Spleen (tissue), 13 donors: Measurements from ENCODE around the gene TNFAIP8. TPM values are rescaled to one million over a fixed set of nuclear protein-coding genes. Genes with fewer than 3 reads are reported as not detected.

Experiments
- DNase-seq: peaks from one replicate; pipeline ENCODE4 v3.0.0-alpha.2; 2020
- H3K27ac ChIP-seq, 8 donors: fragments of 200-600 bp; sonication (generic) in 7 of 8; 1 replicate in 4 of 8; 2 replicates in 4 of 8; pipeline versions ENCODE4 v1.5.0 to v1.8.0; 2016 to 2021; ENCODE audit warnings: inconsistent platforms in 4 of 8, mild to moderate bottlenecking in 4 of 8, moderate library complexity in 1 of 8
- H3K27me3 ChIP-seq, 7 donors: fragments of 200-600 bp; sonication (generic) in 6 of 7; replicated peaks in 1 of 7; 1 replicate in 4 of 7; 2 replicates in 3 of 7; pipeline versions ENCODE4 v1.5.0 to v1.8.0; 2016 to 2021; ENCODE audit warnings: inconsistent platforms in 3 of 7, mild to moderate bottlenecking in 1 of 7
- H3K36me3 ChIP-seq, 6 donors: fragments of 200-600 bp; sonication (generic) in 5 of 6; 1 replicate in 4 of 6; 2 replicates in 2 of 6; pipeline versions ENCODE4 v1.5.0 to v1.8.0; 2016 to 2021; ENCODE audit warnings: inconsistent platforms in 2 of 6
- H3K4me1 ChIP-seq, 6 donors: fragments of 200-600 bp; sonication (generic) in 5 of 6; 1 replicate in 3 of 6; 2 replicates in 3 of 6; pipeline versions ENCODE4 v1.5.0 to v1.8.0; 2016 to 2021; ENCODE audit warnings: inconsistent platforms in 3 of 6
- H3K4me3 ChIP-seq, 8 donors: fragments of 200-600 bp; sonication (generic) in 7 of 8; 1 replicate in 4 of 8; 2 replicates in 4 of 8; pipeline versions ENCODE4 v1.5.0 to v1.8.0; 2016 to 2021; ENCODE audit warnings: inconsistent platforms in 4 of 8, mild to moderate bottlenecking in 4 of 8, moderate library complexity in 2 of 8
- H3K9me3 ChIP-seq, 8 donors: fragments of 200-600 bp; sonication (generic) in 7 of 8; 1 replicate in 4 of 8; 2 replicates in 4 of 8; pipeline versions ENCODE4 v1.5.0 to v1.8.0; 2016 to 2021; ENCODE audit warnings: inconsistent platforms in 4 of 8
- POLR2A ChIP-seq, 3 donors: fragments of 450-650 bp; IDR thresholded peaks; one replicate each; pipeline ENCODE4 v1.5.1; 2017; ENCODE audit warnings: antibody characterized with exemption in 3 of 3, mild to moderate bottlenecking in 1 of 3
- POLR2AphosphoS5 ChIP-seq, 3 donors: sonication (generic); formaldehyde crosslinking; IDR thresholded peaks; one replicate each; pipeline ENCODE4 v1.5.1; 2017; ENCODE audit warnings: antibody characterized with exemption in 3 of 3
- WGBS, 5 donors: extraction: QIAGEN DNeasy Blood & Tissue Kit in 3 of 5; methylation state at CpG; one replicate each; pipeline versions ENCODE4 v1.1.5 to v1.1.7; 2013 to 2018; 5-methylcytosine and 5-hydroxymethylcytosine counted together
- intact Hi-C: fragments of 100-400 bp; cut with DNase I; formaldehyde crosslinking; loops from one replicate; pipeline ENCODE4 v1.15.0; 2023; ENCODE audit warnings: low total_unique reads
- long read RNA-seq, 2 donors: transcript quantifications; one replicate each; lab custom pipeline, GENCODE V29; 2026
- polyA plus RNA-seq, 3 donors: library from polyadenylated mRNA; stranded (reverse); fragments of 200-250 nt; gene quantifications; one replicate each; pipeline ENCODE4 v1.2.1, GENCODE V29; 2013
- total RNA-seq, 7 donors: library from RNA; depleted of rRNA in 3 of 7; stranded (reverse); fragments of >200 nt in 3 of 7; fragmentation: NEBNext Ultra II Directional in 4 of 7; extraction: Animal tissue kit (Norgen Biotek cat#: 25700) in 4 of 7; gene quantifications; one replicate each; pipeline versions ENCODE4 v1.1.0 to v1.2.1, GENCODE V29; 2016 to 2021
- TF ChIP-seq, protein P1 (sequence below), 11 experiments: fragments of 200-600 bp in 7 of 11; fragments of 450-650 bp in 4 of 11; sonication (generic) in 4 of 11; IDR thresholded peaks in 8 of 11; conservative IDR thresholded peaks in 3 of 11; 1 replicate in 7 of 11; 2 replicates in 4 of 11; pipeline versions ENCODE4 v1.4.0 to v1.8.0; 2016 to 2021; ENCODE audit warnings: antibody characterized with exemption in 11 of 11, inconsistent platforms in 4 of 11, mild to moderate bottlenecking in 1 of 11
- donor health status: healthy with polysubstance abuse.
- donor health status: DM: no; HTN: no; CAD: no; lungs with moderate emphysema.
- donor health status: DM: no; HTN: no; CAD: no.
- donor health status: Bipolar disorder and iron deficiency.
- donor health status: healthy.
- donor health status: DM: no; HTN: no; CAD: no.
- donor health status: DM: yes; HTN: yes; CAD: no.

The TNFAIP8 gene
- total RNA-seq (100 to 1,000 TPM in 4 of 7 donors, 10 to 100 TPM in 3; 71.1 to 113 (median 102) TPM), polyA plus RNA-seq (100 to 1,000 TPM in 2 of 3 donors, 10 to 100 TPM in 1; 91.9 to 123 (median 100) TPM)
- long read RNA-seq, donor 1, full-length matches to known transcripts, result 29 of 29 reads
- long read RNA-seq, donor 1, partial matches to known transcripts, result 0 of 29 reads
- long read RNA-seq, donor 1, other reads (novel, unspliced or antisense), result 0 of 29 reads
- long read RNA-seq, donor 2, full-length matches to known transcripts, result 16 of 34 reads
- long read RNA-seq, donor 2, partial matches to known transcripts, result 18 of 34 reads
- long read RNA-seq, donor 2, other reads (novel, unspliced or antisense), result 0 of 34 reads

DNA sequence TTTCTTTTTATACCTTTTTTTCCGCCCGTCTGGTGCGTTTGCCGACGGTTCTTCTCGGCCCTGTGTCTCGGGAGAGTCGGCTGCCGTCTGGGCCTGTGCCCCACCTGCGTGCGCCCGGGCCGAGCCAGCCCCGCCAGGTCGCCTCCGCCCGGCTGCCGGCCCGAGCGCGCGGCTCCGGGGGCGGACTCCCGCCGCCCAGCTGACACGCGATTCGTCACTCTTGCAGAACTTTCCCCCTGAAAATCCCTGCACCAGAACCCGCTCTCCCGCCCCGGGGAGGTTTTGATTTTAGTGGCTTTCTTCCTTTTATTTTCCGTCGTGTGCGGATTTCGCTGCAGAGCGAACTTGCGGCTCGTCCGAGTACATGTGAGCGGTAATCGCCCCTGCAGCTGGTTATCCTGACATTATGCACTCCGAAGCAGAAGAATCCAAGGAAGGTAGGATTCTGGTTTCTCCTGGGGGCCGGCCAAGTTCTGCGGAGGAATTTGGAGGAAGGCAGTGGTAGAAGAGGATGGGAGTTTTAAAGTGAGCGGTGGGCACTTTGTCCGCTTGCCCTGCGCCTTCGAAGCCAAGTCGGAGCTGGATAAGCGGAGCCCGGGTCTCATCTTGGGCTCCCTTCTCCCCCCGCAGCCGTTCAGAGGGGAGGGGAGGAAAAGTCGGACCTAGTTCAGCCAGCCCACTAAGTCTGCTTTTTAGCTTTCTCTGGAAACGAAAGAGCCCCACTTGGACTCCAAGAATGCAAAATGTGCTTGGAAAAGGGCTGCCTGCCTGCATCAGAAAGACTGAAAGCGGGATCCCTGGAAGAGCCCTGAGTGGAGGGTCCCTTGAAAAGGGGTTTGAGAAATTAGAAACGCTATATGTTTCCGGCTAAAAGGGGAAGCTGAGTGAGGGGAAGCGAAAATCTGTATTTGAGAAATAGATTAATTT, at the start of gene TNFAIP8:
TNFAIP8 (plus strand) TSS at position 335 of the 927 bp plus-strand sequence; CDS start at position 407, 72 bp downstream.
- Histone ChIP-seq H3K9me3 (no peaks in the 10 kb centered on the region), H3K4me1 (peaks cover 44 to 99% (median 77%) of the 10 kb centered on the region in 6 donors), H3K36me3 (no peaks in the 10 kb centered on the region), H3K27ac (peak within 1 kb of the TSS; percentile 69 to 93 (median 89)), H3K4me3 (peak within 1 kb of the TSS; percentile 41 to 86 (median 60)), H3K27me3 (no peaks in the 10 kb centered on the region)
- 2 to 5% (median 3%) methylated on average over 60 of the region's 60 CpGs for WGBS, 5 donors
- DNase-seq, result peak; percentile 90
- intact Hi-C loops, result no loop called here
- TF ChIP-seq, protein P1, sequence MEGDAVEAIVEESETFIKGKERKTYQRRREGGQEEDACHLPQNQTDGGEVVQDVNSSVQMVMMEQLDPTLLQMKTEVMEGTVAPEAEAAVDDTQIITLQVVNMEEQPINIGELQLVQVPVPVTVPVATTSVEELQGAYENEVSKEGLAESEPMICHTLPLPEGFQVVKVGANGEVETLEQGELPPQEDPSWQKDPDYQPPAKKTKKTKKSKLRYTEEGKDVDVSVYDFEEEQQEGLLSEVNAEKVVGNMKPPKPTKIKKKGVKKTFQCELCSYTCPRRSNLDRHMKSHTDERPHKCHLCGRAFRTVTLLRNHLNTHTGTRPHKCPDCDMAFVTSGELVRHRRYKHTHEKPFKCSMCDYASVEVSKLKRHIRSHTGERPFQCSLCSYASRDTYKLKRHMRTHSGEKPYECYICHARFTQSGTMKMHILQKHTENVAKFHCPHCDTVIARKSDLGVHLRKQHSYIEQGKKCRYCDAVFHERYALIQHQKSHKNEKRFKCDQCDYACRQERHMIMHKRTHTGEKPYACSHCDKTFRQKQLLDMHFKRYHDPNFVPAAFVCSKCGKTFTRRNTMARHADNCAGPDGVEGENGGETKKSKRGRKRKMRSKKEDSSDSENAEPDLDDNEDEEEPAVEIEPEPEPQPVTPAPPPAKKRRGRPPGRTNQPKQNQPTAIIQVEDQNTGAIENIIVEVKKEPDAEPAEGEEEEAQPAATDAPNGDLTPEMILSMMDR (IDR thresholded peaks at IDR 0.05 in 8 of 11, conservative IDR thresholded peaks at IDR 0.05 in 3 of 11), result no peak
- no peak for TF ChIP-seq POLR2A (IDR thresholded peaks at IDR 0.05)
- peak; percentile 35 to 67 (median 55) for TF ChIP-seq POLR2AphosphoS5 (IDR thresholded peaks at IDR 0.05)

DNA sequence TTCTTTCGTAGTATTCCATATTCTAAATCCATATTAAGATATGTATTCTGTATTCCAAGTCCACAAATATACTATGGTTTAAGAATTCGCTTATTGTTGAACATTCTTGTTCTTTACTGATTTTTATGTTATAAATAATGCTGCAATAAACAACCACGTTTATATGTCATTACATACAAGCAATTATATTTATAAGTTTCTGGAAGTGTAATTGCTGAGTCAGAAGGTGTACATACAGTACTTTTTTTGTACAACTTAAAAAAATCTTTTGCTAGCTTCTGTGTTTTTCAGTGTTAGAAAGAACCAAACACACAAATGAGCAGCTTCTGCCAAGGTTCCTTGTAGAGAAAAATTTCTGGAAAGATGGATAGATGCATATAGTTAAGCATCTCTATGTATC, 48.6 kb upstream of the TNFAIP8 start:
- 68 to 75% (median 72%) methylated on average over 3 of the region's 3 CpGs for WGBS, 5 donors
- peak overlapping the region in 7 of 8 donors; percentile 1 to 92 (median 84) for H3K27ac ChIP-seq
- no peaks in the 10 kb centered on the region for H3K27me3 ChIP-seq
- no peak for TF ChIP-seq POLR2A (IDR thresholded peaks at IDR 0.05)
- TF ChIP-seq POLR2AphosphoS5 (IDR thresholded peaks at IDR 0.05), result no peak
- TF ChIP-seq, protein P1 (IDR thresholded peaks at IDR 0.05 in 8 of 11, conservative IDR thresholded peaks at IDR 0.05 in 3 of 11), result no peak
- H3K4me1 ChIP-seq, result peaks cover 51 to 100% (median 86%) of the 10 kb centered on the region in 6 donors
- no peak overlapping the region for H3K4me3 ChIP-seq
- no peaks in the 10 kb centered on the region for H3K36me3 ChIP-seq
- H3K9me3 ChIP-seq, result no peaks in the 10 kb centered on the region
- intact Hi-C loops, result no loop called here
- no peak for DNase-seq

- H3K27me3 ChIP-seq, result no peaks in the 10 kb centered on the region
- H3K27ac ChIP-seq, result peak overlapping the region; percentile 71 to 92 (median 85)
- intact Hi-C loops, result no loop called here
- WGBS, 5 donors, result 17 to 29% (median 21%) methylated on average over 4 of the region's 4 CpGs
- H3K9me3 ChIP-seq, result no peaks in the 10 kb centered on the region
- DNase-seq, result no peak
- no peaks in the 10 kb centered on the region for H3K36me3 ChIP-seq
- H3K4me1 ChIP-seq, result peaks cover 49 to 100% (median 84%) of the 10 kb centered on the region in 6 donors
- TF ChIP-seq POLR2AphosphoS5 (IDR thresholded peaks at IDR 0.05), result no peak
- TF ChIP-seq, protein P1 (IDR thresholded peaks at IDR 0.05 in 8 of 11, conservative IDR thresholded peaks at IDR 0.05 in 3 of 11), result no peak
- no peak for TF ChIP-seq POLR2A (IDR thresholded peaks at IDR 0.05)
- peak overlapping the region in 1 of 8 donors; percentile 31 for H3K4me3 ChIP-seq
Measured at GRCh38 chr5:119309326-119309725, 46.5 kb upstream of the TNFAIP8 start.
